ENCODE data around the gene TAF4. TPM values are rescaled to one million over a fixed set of nuclear protein-coding genes. Genes with fewer than 3 reads are reported as not detected.

Gene TAF4
- total RNA-seq, 6 experiments from 2014 or later, result 9.0 to 13.0 (median 11.3) TPM

GRCh38 chr20:61997891-61998290 is 67.8 kb downstream of the TAF4 start:
- ATAC-seq (no peak), DNase-seq (no peak)
- TF ChIP-seq CTCF (IDR thresholded peaks at IDR 0.05) (no peak), POLR2A (IDR thresholded peaks at IDR 0.05) (no peak)
- Histone ChIP-seq H3K27me3 (no peaks in the 10 kb centered on the region), H3K9me3 (no peaks in the 10 kb centered on the region), H3K27ac (no peak overlapping the region), H3K4me3 (no peak overlapping the region), H3K4me1 (no peaks in the 10 kb centered on the region), H3K36me3 (peaks cover 5 to 81% (median 23%) of the 10 kb centered on the region in 4 donors)
- 61% methylated on average over 10 of the region's 10 CpGs for WGBS (ENCODE audit: insufficient coverage, low coverage, low lambda C conversion rate, missing lambda C conversion rate)
- intact Hi-C loops (cut with DNase I), result no loop called here

DNA sequence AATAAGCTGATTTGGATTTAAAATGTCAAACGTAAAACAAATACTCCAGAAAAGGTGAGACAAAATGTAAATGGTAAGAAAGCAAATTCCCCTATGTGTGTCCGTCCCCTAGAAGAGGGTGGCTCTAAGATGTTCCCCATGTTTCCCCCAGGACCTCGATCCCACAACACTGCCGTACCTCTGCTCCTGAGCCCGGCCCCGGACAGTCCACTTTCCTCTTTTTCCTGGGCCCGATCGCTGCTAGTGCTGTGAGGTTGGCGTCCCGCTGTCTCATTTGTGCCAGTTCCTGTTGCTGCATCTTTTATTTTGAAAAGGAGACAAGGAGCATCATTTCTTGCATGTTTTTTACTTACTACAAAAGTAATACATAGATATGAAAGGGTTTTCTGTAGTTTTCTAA is 68.3 kb downstream of the TAF4 start:
- Histone ChIP-seq H3K36me3 (peaks cover 5 to 78% (median 24%) of the 10 kb centered on the region in 4 donors), H3K4me1 (no peaks in the 10 kb centered on the region), H3K27ac (no peak overlapping the region), H3K4me3 (no peak overlapping the region), H3K27me3 (no peaks in the 10 kb centered on the region), H3K9me3 (no peaks in the 10 kb centered on the region)
- TF ChIP-seq POLR2A (IDR thresholded peaks at IDR 0.05), result no peak
- no peak for TF ChIP-seq CTCF (IDR thresholded peaks at IDR 0.05)
- 91% methylated on average over 10 of the region's 10 CpGs for WGBS (ENCODE audit: insufficient coverage, low coverage, low lambda C conversion rate, missing lambda C conversion rate)
- intact Hi-C loops (cut with DNase I), result no loop called here
- no peak for DNase-seq
- ATAC-seq, result no peak

GRCh38 chr20:61994546-61994945 is 71.1 kb downstream of the TAF4 start:
- DNase-seq (no peak), ATAC-seq (no peak)
- no peak for TF ChIP-seq CTCF (IDR thresholded peaks at IDR 0.05)
- TF ChIP-seq POLR2A (IDR thresholded peaks at IDR 0.05), result no peak
- Histone ChIP-seq H3K36me3 (peaks cover 5 to 56% (median 24%) of the 10 kb centered on the region in 4 donors), H3K27ac (no peak overlapping the region), H3K4me3 (no peak overlapping the region), H3K9me3 (no peaks in the 10 kb centered on the region), H3K27me3 (no peaks in the 10 kb centered on the region), H3K4me1 (no peaks in the 10 kb centered on the region)
- WGBS (ENCODE audit: insufficient coverage, low coverage, low lambda C conversion rate, missing lambda C conversion rate), result 96% methylated on average over 4 of the region's 8 CpGs
- intact Hi-C loops (cut with DNase I), result no loop called here

- intact Hi-C loops (cut with DNase I), result no loop called here
- DNase-seq (no peak), ATAC-seq (no peak)
- H3K4me1 ChIP-seq, result no peaks in the 10 kb centered on the region
- TF ChIP-seq POLR2A (IDR thresholded peaks at IDR 0.05) (no peak), CTCF (IDR thresholded peaks at IDR 0.05) (no peak)
- H3K27ac ChIP-seq, result no peak overlapping the region
- H3K36me3 ChIP-seq, result peaks cover 4 to 41% (median 20%) of the 10 kb centered on the region in 4 donors
- no peak overlapping the region for H3K4me3 ChIP-seq
- no peaks in the 10 kb centered on the region for H3K9me3 ChIP-seq
- no peaks in the 10 kb centered on the region for H3K27me3 ChIP-seq
- 89% methylated on average over 7 of the region's 15 CpGs for WGBS (ENCODE audit: insufficient coverage, low coverage, low lambda C conversion rate, missing lambda C conversion rate)
Observed at GRCh38 chr20:61993058-61993457, 72.6 kb downstream of the TAF4 start.

- no peak for DNase-seq
- no peak for TF ChIP-seq POLR2A (IDR thresholded peaks at IDR 0.05)
- no peak for TF ChIP-seq CTCF (IDR thresholded peaks at IDR 0.05)
- no peak overlapping the region for H3K4me3 ChIP-seq
- intact Hi-C loops (cut with DNase I), result no loop called here
- WGBS (ENCODE audit: insufficient coverage, low coverage, low lambda C conversion rate, missing lambda C conversion rate), result 98% methylated on average over 6 of the region's 6 CpGs
- H3K27ac ChIP-seq, result no peak overlapping the region
- peaks cover 0 to 29% (median 13%) of the 10 kb centered on the region in 4 donors for H3K36me3 ChIP-seq
- H3K4me1 ChIP-seq, result no peaks in the 10 kb centered on the region
- H3K27me3 ChIP-seq, result no peaks in the 10 kb centered on the region
- H3K9me3 ChIP-seq, result no peaks in the 10 kb centered on the region
- no peak for ATAC-seq
Observed at GRCh38 chr20:61991476-61991875, 74.2 kb downstream of the TAF4 start.
